ENCODE measurements around the gene C3orf49.

DNA sequence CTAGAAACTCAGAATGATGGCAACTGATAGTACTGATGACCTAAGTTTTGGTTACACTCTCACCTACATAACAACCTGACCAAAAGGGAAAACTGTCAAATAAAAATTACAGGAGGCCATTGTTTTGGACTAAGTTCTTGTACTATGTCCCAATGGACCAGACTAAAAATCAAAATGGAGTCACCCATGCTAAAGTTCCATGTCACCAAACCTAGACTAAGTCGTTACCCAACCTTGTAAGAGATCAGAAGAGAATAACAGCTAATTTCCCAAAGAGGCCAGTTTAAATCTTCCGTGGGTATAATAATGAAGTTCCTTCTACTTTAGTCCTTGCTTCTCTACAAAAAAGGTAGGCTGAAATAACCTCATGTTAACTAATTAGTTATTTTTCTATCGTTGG is 32.2 kb downstream of the C3orf49 start:
- TF ChIP-seq BHLHE40 (IDR thresholded peaks at IDR 0.05; ENCODE audit: borderline replicate concordance) (no peak), FOXK2 (IDR thresholded peaks at IDR 0.05) (no peak), ELF4 (IDR thresholded peaks at IDR 0.05) (no peak), SUZ12 (IDR thresholded peaks at IDR 0.05) (no peak), FOXA1 (IDR thresholded peaks at IDR 0.05) (no peak), TARDBP (IDR thresholded peaks at IDR 0.05) (no peak), ZNF384 (IDR thresholded peaks at IDR 0.05) (no peak), SP1 (IDR thresholded peaks at IDR 0.05) (no peak), FOXM1 (IDR thresholded peaks at IDR 0.05; ENCODE audit: borderline replicate concordance) (no peak)
- TF ChIP-seq, protein P1, sequence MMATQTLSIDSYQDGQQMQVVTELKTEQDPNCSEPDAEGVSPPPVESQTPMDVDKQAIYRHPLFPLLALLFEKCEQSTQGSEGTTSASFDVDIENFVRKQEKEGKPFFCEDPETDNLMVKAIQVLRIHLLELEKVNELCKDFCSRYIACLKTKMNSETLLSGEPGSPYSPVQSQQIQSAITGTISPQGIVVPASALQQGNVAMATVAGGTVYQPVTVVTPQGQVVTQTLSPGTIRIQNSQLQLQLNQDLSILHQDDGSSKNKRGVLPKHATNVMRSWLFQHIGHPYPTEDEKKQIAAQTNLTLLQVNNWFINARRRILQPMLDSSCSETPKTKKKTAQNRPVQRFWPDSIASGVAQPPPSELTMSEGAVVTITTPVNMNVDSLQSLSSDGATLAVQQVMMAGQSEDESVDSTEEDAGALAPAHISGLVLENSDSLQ (IDR thresholded peaks at IDR 0.05): no peak
